HCT116 (cell line): ENCODE results near the gene ZMYND12. TPM values are rescaled to one million over a fixed set of nuclear protein-coding genes. Genes with fewer than 3 reads are reported as not detected.

Experiments used
- ATAC-seq: fragments of 200-7000 bp; cut with Tn5 transposase; 2 replicates; pipeline ENCODE4 v1.9.1; 2020; ENCODE audit warnings: mild to moderate bottlenecking, moderate library complexity
- BruUV-seq: library from RNA; stranded (reverse); fragments of 400-500 nt; replicated peaks from 2 replicates; lab custom pipeline; 2021; lab: Mats Ljungman, UMichigan
- CTCF ChIA-PET: fragments of 300-600 bp; sonication (Branson Sonifier 250); formaldehyde crosslinking; loops from one replicate; lab custom pipeline; 2021; ENCODE audit warnings: antibody characterized with exemption; lab: Charles Lee
- POLR2A ChIA-PET: fragments of 300-600, 350-600 bp; sonication (Branson Sonifier 250); formaldehyde crosslinking; loops from one replicate; lab custom pipeline; 2021; ENCODE audit warnings: antibody characterized with exemption; lab: Charles Lee
- RAD21 ChIA-PET, 2 experiments: fragments of 300-600 bp; sonication (Branson Sonifier 250); formaldehyde crosslinking; loops; one replicate each; lab custom pipeline; 2023; ENCODE audit warnings: low total read pairs in 2 of 2; ENCODE audit not compliant: uncharacterized antibody in 2 of 2, unreplicated experiment in 2 of 2, low non-redundant PET in 1 of 2; lab: Charles Lee
- DNase-seq: peaks from one replicate; pipeline ENCODE4 v3.0.0-alpha.2; 2010; ENCODE audit warnings: low read depth, low spot score
- H2AFZ ChIP-seq: fragments of 200-600 bp; shearing (Covaris generic), sonication (generic); 2 replicates; pipeline ENCODE4 v1.6.1; 2017; ENCODE audit warnings: low read depth, mixed run types, mixed read lengths, antibody characterized with exemption, low read length; ENCODE audit not compliant: poor library complexity, severe bottlenecking
- H3K27ac ChIP-seq: 2 replicates; pipeline ENCODE4 v1.5.1; 2012; ENCODE audit warnings: low read depth, low read length
- H3K27me3 ChIP-seq: fragments of 200-600 bp; sonication (generic); 2 replicates; pipeline ENCODE4 v1.6.1; 2016; ENCODE audit warnings: mixed run types, low read length, mixed read lengths; ENCODE audit not compliant: insufficient read depth
- H3K36me3 ChIP-seq, 2 experiments: fragments of 200-500 bp in 1 of 2; fragments of 200-600 bp in 1 of 2; sonication (Bioruptor generic) in 1 of 2; sonication (generic) in 1 of 2; 2 replicates each; pipeline versions ENCODE4 v1.5.1 to v1.6.1; 2014 to 2016; ENCODE audit warnings: low read length in 2 of 2, inconsistent platforms in 1 of 2, mixed read lengths in 1 of 2, mixed run types in 1 of 2; ENCODE audit not compliant: insufficient read depth in 2 of 2, control insufficient read depth in 1 of 2
- H3K4me1 ChIP-seq, 2 experiments: fragments of 200-600 bp in 1 of 2; sonication (generic) in 1 of 2; 2 replicates each; pipeline versions ENCODE4 v1.5.1 to v1.6.1; 2012 to 2017; ENCODE audit warnings: low read length in 2 of 2, inconsistent platforms in 1 of 2, mild to moderate bottlenecking in 1 of 2, mixed read lengths in 1 of 2, mixed run types in 1 of 2, moderate library complexity in 1 of 2; ENCODE audit not compliant: insufficient read depth in 2 of 2, control insufficient read depth in 1 of 2
- H3K4me2 ChIP-seq: fragments of 200-600 bp; sonication (generic); 2 replicates; pipeline ENCODE4 v1.6.1; 2017; ENCODE audit warnings: mixed run types, low read length, mixed read lengths
- H3K4me3 ChIP-seq, 2 experiments: fragments of 200-600 bp in 1 of 2; sonication (generic) in 1 of 2; replicated peaks in 1 of 2; 2 replicates each; pipeline ENCODE4 v1.5.1; 2011 to 2016; ENCODE audit warnings: low read length in 2 of 2, control low read depth in 1 of 2, low read depth in 1 of 2, mild to moderate bottlenecking in 1 of 2, mixed read lengths in 1 of 2, mixed run types in 1 of 2
- H3K79me2 ChIP-seq: fragments of 200-600 bp; sonication (generic); 2 replicates; pipeline ENCODE4 v1.6.1; 2017; ENCODE audit warnings: mild to moderate bottlenecking, mixed run types, low read length, moderate library complexity, mixed read lengths; ENCODE audit not compliant: insufficient read depth
- H3K9ac ChIP-seq: fragments of 200-600 bp; sonication (generic); 2 replicates; pipeline ENCODE4 v1.6.1; 2016; ENCODE audit warnings: low read length, mixed read lengths
- H3K9me2 ChIP-seq: fragments of 200-600 bp; sonication (generic), shearing (Covaris generic); 2 replicates; pipeline ENCODE4 v1.6.1; 2017; ENCODE audit warnings: mixed run types, mild to moderate bottlenecking, moderate library complexity; ENCODE audit not compliant: insufficient read depth
- H3K9me3 ChIP-seq, 2 experiments: fragments of 200-500 bp in 1 of 2; fragments of 200-600 bp in 1 of 2; sonication (Bioruptor generic) in 1 of 2; sonication (generic) in 1 of 2; 2 replicates each; pipeline ENCODE4 v1.6.1; 2014 to 2017; ENCODE audit warnings: low read length in 2 of 2, mixed read lengths in 2 of 2, inconsistent platforms in 1 of 2, low read depth in 1 of 2, mild to moderate bottlenecking in 1 of 2, mixed run types in 1 of 2, moderate library complexity in 1 of 2; ENCODE audit not compliant: control insufficient read depth in 1 of 2, insufficient read depth in 1 of 2
- H4K20me1 ChIP-seq: fragments of 200-600 bp; sonication (generic), shearing (Covaris generic); 2 replicates; pipeline ENCODE4 v1.6.1; 2017; ENCODE audit warnings: mixed run types, mild to moderate bottlenecking, moderate library complexity; ENCODE audit not compliant: insufficient read depth
- ATF3 ChIP-seq: IDR thresholded peaks from 2 replicates; pipeline ENCODE4 v1.6.1; 2012
- EGR1 ChIP-seq: IDR thresholded peaks from 2 replicates; pipeline ENCODE4 v1.6.1; 2012; ENCODE audit warnings: low read depth
- EZH2 ChIP-seq: fragments of 200-600 bp; sonication (generic); IDR thresholded peaks from 2 replicates; pipeline ENCODE4 v1.6.1; 2017; ENCODE audit warnings: antibody characterized with exemption, mixed run types
- EZH2phosphoT487 ChIP-seq: fragments of 200-600 bp; IDR thresholded peaks from 2 replicates; pipeline ENCODE4 v1.6.1; 2018; ENCODE audit warnings: antibody characterized with exemption, borderline replicate concordance
- FOSL1 ChIP-seq: IDR thresholded peaks from 2 replicates; pipeline ENCODE4 v1.6.1; 2012; ENCODE audit warnings: low read depth
- JUND ChIP-seq: IDR thresholded peaks from 2 replicates; pipeline ENCODE4 v1.6.1; 2012
- MAX ChIP-seq: IDR thresholded peaks from 2 replicates; pipeline ENCODE4 v1.6.1; 2012
- POLR2A ChIP-seq: IDR thresholded peaks from 2 replicates; pipeline ENCODE4 v1.7.0; 2011; ENCODE audit warnings: borderline replicate concordance; ENCODE audit not compliant: insufficient read depth, insufficient read length; ENCODE audit errors: extremely low read depth
- POLR2AphosphoS5 ChIP-seq: IDR thresholded peaks from 2 replicates; pipeline ENCODE4 v1.6.1; 2011; ENCODE audit warnings: mild to moderate bottlenecking, low read depth, low read length, moderate library complexity
- RAD21 ChIP-seq: IDR thresholded peaks from 2 replicates; pipeline ENCODE4 v1.6.1; 2012; ENCODE audit warnings: low read depth, mild to moderate bottlenecking
- REST ChIP-seq: IDR thresholded peaks from 2 replicates; pipeline ENCODE4 v1.6.1; 2012; ENCODE audit warnings: low read depth
- SIN3A ChIP-seq: IDR thresholded peaks from 2 replicates; pipeline ENCODE4 v1.6.1; 2012; ENCODE audit warnings: low read depth
- SP1 ChIP-seq: IDR thresholded peaks from 2 replicates; pipeline ENCODE4 v1.6.1; 2012; ENCODE audit warnings: low read depth
- SRF ChIP-seq: IDR thresholded peaks from 2 replicates; pipeline ENCODE4 v1.6.1; 2012; ENCODE audit warnings: low read depth
- TCF7L2 ChIP-seq: IDR thresholded peaks from 2 replicates; pipeline ENCODE4 v1.7.0; 2011; ENCODE audit warnings: borderline replicate concordance, inconsistent platforms; ENCODE audit not compliant: insufficient read depth, insufficient read length; ENCODE audit errors: extremely low read depth
- ZBTB33 ChIP-seq: IDR thresholded peaks from 2 replicates; pipeline ENCODE4 v1.6.1; 2011; ENCODE audit warnings: mild to moderate bottlenecking, low read length, moderate library complexity; ENCODE audit not compliant: insufficient replicate concordance; ENCODE audit errors: extremely low read depth
- intact Hi-C: fragments of 100-400 bp; cut with micrococcal nuclease; formaldehyde crosslinking; loops from 2 replicates; pipeline ENCODE4 v1.10.0; 2022
- total RNA-seq: library from RNA; stranded (reverse); gene quantifications from one replicate; pipeline ENCODE4 v1.2.1, GENCODE V29; 2021; ENCODE audit not compliant: unreplicated experiment

ZMYND12 gene
- total RNA-seq, 1 experiment from 2014 or later, result 0.25 TPM

GRCh38 chr1:42433369-42433768, 22.5 kb downstream of the ZMYND12 start:
- no peak overlapping the region for H3K27ac ChIP-seq
- TF ChIP-seq MAX (no peak), EZH2 (no peak), POLR2A (no peak), TCF7L2 (no peak), ATF3 (no peak), JUND (no peak), RAD21 (no peak), SIN3A (no peak), EZH2phosphoT487 (no peak), SP1 (no peak), POLR2AphosphoS5 (no peak), SRF (no peak), FOSL1 (no peak), EGR1 (no peak), ZBTB33 (no peak), REST (no peak)
- TF ChIP-seq, all 23 proteins: peak for 0
- Histone ChIP-seq H3K79me2 (no peaks in the 10 kb centered on the region), H4K20me1 (no peaks in the 10 kb centered on the region), H3K4me3 (no peak overlapping the region), H3K27me3 (no peaks in the 10 kb centered on the region), H3K36me3 (no peaks in the 10 kb centered on the region), H3K9me2 (no peaks in the 10 kb centered on the region), H3K9ac (no peak overlapping the region), H3K9me3 (no peaks in the 10 kb centered on the region), H2AFZ (no peak overlapping the region), H3K4me2 (no peak overlapping the region), H3K4me1 (no peaks in the 10 kb centered on the region)
- ChIA-PET POLR2A (no interaction called here), CTCF (no interaction called here), RAD21 (no interaction called here)
- no TSS peak for BruUV-seq
- no peak for DNase-seq
- intact Hi-C loops, result no loop called here
- no peak for ATAC-seq
